ENCODE measurements around the gene STAG1.
A peak's percentile ranks its signal among the peaks of the same experiment; 100 is the strongest.
"Not testable (repeated sequence)": the region's sequence is repeated elsewhere in the genome, so short reads cannot be mapped to it uniquely, and the experiment has no call there.

STAG1 gene

DNA sequence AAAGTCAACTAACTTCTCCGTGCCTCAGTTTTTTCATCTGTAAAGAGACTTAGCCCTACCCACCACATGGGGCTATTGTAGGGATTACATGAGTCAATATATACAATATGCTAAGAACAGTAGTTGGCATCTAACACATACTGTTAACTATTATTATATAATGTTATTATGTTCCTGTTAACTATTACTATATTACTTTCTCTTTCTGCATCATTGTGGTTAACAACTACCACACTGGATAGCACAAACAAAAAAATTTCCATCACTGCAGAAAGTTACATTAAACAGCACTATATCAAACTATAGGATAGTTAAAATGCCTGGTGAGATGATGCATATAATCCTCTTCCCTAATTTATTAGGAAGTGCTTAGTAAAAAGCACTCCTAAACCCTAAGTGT lies 23.7 kb downstream of the STAG1 start:
- H3K36me3 ChIP-seq (ENCODE audit: control insufficient read depth in 2 of 2, insufficient read depth in 2 of 2, low read length in 2 of 2) = no peaks in the 10 kb centered on the region
- H3K27me3 ChIP-seq (ENCODE audit: control insufficient read depth in 1 of 2, insufficient read depth in 2 of 2, low read length in 2 of 2) = no peaks in the 10 kb centered on the region
- peak overlapping the region in 1 of 2 donors; percentile 30 for H3K4me3 ChIP-seq (ENCODE audit: low read length in 2 of 2)
- H3K27ac ChIP-seq (ENCODE audit: low read length) = no peak overlapping the region
- peaks cover 6% of the 10 kb centered on the region for H3K4me1 ChIP-seq (ENCODE audit: control insufficient read depth, insufficient read depth, low read length)
- H3K9me3 ChIP-seq (ENCODE audit: control insufficient read depth in 2 of 2, low read length in 2 of 2) = no peaks in the 10 kb centered on the region
- peak overlapping the region in 1 of 2 donors; percentile 30 for H3K9ac ChIP-seq (ENCODE audit: low read length in 2 of 2)

DNA sequence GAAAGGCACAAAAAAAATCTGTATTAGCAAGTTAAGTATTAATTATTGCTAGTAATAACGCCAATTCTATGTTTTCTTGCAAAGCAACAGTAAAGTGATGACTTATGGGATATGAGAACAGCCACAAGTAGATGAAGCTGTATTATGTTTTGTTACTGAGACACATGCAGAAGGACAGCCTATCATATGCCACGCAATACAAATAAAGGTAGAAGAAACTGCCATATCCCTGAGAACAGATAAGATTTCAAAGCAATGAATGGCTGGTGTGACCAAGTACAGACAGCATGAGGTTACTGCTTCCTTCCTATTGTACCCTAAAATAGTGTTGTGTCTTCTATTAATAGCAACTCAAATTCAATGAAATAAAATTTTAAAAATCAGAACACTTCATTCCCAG lies 26.7 kb downstream of the STAG1 start:
- H3K36me3 ChIP-seq (ENCODE audit: control insufficient read depth in 2 of 2, insufficient read depth in 2 of 2, low read length in 2 of 2) = no peaks in the 10 kb centered on the region
- H3K4me3 ChIP-seq (ENCODE audit: low read length in 2 of 2) = no peak overlapping the region
- H3K4me1 ChIP-seq (ENCODE audit: control insufficient read depth, insufficient read depth, low read length) = peaks cover 3% of the 10 kb centered on the region
- no peak overlapping the region for H3K9ac ChIP-seq (ENCODE audit: low read length in 2 of 2)
- H3K27me3 ChIP-seq (ENCODE audit: control insufficient read depth in 1 of 2, insufficient read depth in 2 of 2, low read length in 2 of 2) = no peaks in the 10 kb centered on the region
- H3K9me3 ChIP-seq (ENCODE audit: control insufficient read depth in 2 of 2, low read length in 2 of 2) = no peaks in the 10 kb centered on the region
- no peak overlapping the region for H3K27ac ChIP-seq (ENCODE audit: low read length)

DNA sequence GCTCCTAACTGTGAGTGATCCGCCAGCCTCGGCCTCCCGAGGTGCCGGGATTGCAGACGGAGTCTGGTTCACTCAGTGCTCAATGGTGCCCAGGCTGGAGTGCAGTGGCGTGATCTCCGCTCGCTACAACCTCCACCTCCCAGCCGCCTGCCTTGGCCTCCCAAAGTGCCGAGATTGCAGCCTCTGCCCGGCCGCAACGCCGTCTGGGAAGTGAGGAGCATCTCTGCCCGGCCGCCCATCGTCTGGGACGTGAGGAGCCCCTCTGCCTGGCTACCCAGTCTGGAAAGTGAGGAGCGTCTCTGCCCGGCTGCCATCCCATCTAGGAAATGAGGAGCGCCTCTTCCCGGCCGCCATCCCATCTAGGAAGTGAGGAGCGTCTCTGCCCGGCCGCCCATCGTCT lies 29.3 kb downstream of the STAG1 start:
- not testable (repeated sequence) for H3K4me3 ChIP-seq (ENCODE audit: low read length in 2 of 2); H3K36me3 ChIP-seq (ENCODE audit: control insufficient read depth in 2 of 2, insufficient read depth in 2 of 2, low read length in 2 of 2); H3K9ac ChIP-seq (ENCODE audit: low read length in 2 of 2); H3K27ac ChIP-seq (ENCODE audit: low read length); H3K27me3 ChIP-seq (ENCODE audit: control insufficient read depth in 1 of 2, insufficient read depth in 2 of 2, low read length in 2 of 2); H3K4me1 ChIP-seq (ENCODE audit: control insufficient read depth, insufficient read depth, low read length); H3K9me3 ChIP-seq (ENCODE audit: control insufficient read depth in 2 of 2, low read length in 2 of 2)

DNA sequence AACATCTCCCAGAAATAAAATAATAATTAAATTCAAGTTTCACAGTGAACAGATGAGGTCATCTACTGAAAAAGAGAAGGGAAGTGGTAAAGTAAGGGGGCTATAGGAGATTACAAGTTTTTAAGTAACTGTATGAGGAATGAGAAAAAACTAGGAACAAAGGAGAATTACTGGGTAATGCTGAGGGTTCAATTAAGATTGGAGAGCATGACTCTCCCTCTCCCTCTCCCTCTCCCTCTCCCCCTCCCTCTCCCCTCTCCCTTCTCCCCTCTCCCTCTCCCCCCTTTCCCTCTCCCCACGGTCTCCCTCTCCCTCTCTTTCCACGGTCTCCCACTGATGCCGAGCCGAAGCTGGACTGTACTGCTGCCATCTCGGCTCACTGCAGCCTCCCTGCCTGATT lies 29.8 kb downstream of the STAG1 start:
- H3K27me3 ChIP-seq (ENCODE audit: control insufficient read depth in 1 of 2, insufficient read depth in 2 of 2, low read length in 2 of 2); H3K27ac ChIP-seq (ENCODE audit: low read length); H3K9ac ChIP-seq (ENCODE audit: low read length in 2 of 2); H3K4me3 ChIP-seq (ENCODE audit: low read length in 2 of 2); H3K36me3 ChIP-seq (ENCODE audit: control insufficient read depth in 2 of 2, insufficient read depth in 2 of 2, low read length in 2 of 2); H3K4me1 ChIP-seq (ENCODE audit: control insufficient read depth, insufficient read depth, low read length); H3K9me3 ChIP-seq (ENCODE audit: control insufficient read depth in 2 of 2, low read length in 2 of 2): not testable (repeated sequence)

DNA sequence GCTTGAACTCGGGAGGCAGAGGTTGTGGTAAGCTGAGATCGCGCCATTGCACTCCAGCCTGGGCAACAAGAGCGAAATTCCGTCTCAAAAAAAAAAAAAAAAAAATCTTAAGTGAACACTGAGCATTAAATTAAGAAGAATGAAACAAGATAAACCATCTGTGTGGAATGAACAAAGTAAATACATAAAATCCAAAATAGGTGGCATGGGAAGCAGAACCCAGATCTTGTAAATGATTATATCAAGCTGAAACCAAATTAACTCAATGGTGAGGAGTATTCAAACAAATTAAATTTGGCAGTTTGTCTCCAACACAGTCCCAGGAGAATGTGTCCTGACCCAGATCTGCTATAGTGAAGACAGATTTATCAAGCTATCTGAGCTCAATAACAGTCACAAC lies 32.1 kb downstream of the STAG1 start:
- H3K9me3 ChIP-seq (ENCODE audit: control insufficient read depth in 2 of 2, low read length in 2 of 2) = no peaks in the 10 kb centered on the region
- H3K27ac ChIP-seq (ENCODE audit: low read length) = no peak overlapping the region
- no peaks in the 10 kb centered on the region for H3K4me1 ChIP-seq (ENCODE audit: control insufficient read depth, insufficient read depth, low read length)
- no peaks in the 10 kb centered on the region for H3K36me3 ChIP-seq (ENCODE audit: control insufficient read depth in 2 of 2, insufficient read depth in 2 of 2, low read length in 2 of 2)
- no peak overlapping the region for H3K9ac ChIP-seq (ENCODE audit: low read length in 2 of 2)
- H3K4me3 ChIP-seq (ENCODE audit: low read length in 2 of 2) = no peak overlapping the region
- H3K27me3 ChIP-seq (ENCODE audit: control insufficient read depth in 1 of 2, insufficient read depth in 2 of 2, low read length in 2 of 2) = no peaks in the 10 kb centered on the region

DNA sequence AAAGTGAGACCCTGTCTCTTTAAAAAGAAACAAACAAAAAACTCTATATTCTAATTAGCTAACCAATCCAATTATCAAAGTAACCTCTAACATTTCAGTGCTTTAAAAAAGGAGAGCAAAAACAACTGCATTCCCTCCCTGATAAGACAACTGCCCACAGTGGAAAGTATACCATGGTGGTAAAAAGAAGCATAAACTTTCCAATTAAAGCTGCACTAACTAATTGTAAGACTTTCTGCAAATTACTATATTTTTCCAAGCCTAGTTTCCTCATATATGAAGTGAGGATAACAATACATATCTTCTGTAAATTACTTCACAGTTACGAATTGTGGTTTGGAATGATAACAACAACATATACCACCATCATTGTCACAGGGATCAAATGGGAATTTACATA lies 35.5 kb downstream of the STAG1 start:
- Histone ChIP-seq H3K4me3 (ENCODE audit: low read length in 2 of 2) (no peak overlapping the region), H3K9me3 (ENCODE audit: control insufficient read depth in 2 of 2, low read length in 2 of 2) (no peaks in the 10 kb centered on the region), H3K4me1 (ENCODE audit: control insufficient read depth, insufficient read depth, low read length) (no peaks in the 10 kb centered on the region), H3K27me3 (ENCODE audit: control insufficient read depth in 1 of 2, insufficient read depth in 2 of 2, low read length in 2 of 2) (no peaks in the 10 kb centered on the region), H3K9ac (ENCODE audit: low read length in 2 of 2) (no peak overlapping the region), H3K27ac (ENCODE audit: low read length) (no peak overlapping the region), H3K36me3 (ENCODE audit: control insufficient read depth in 2 of 2, insufficient read depth in 2 of 2, low read length in 2 of 2) (no peaks in the 10 kb centered on the region)

DNA sequence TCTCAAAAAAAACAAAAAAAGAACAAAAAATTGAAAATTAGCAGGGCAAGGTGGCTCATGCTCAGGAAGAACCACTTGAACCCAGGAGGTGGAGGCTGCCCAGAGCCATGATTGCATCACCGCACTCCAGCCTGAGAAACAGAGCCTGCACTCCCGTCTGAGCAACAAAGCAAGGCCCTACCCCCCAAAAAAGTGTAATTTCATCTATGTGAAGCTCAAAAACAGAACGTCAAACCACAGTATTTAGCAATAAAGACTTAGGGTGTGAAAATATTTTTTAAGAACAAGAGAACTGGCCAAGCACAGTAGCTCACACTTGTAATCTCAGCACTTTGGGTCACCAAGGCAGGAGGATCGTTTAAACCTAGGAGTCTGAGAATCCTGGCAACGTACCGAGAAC lies 38.2 kb downstream of the STAG1 start:
- Histone ChIP-seq H3K9me3 (ENCODE audit: control insufficient read depth in 2 of 2, low read length in 2 of 2) (no peaks in the 10 kb centered on the region), H3K27me3 (ENCODE audit: control insufficient read depth in 1 of 2, insufficient read depth in 2 of 2, low read length in 2 of 2) (no peaks in the 10 kb centered on the region), H3K27ac (ENCODE audit: low read length) (no peak overlapping the region), H3K9ac (ENCODE audit: low read length in 2 of 2) (no peak overlapping the region), H3K4me3 (ENCODE audit: low read length in 2 of 2) (no peak overlapping the region), H3K36me3 (ENCODE audit: control insufficient read depth in 2 of 2, insufficient read depth in 2 of 2, low read length in 2 of 2) (no peaks in the 10 kb centered on the region), H3K4me1 (ENCODE audit: control insufficient read depth, insufficient read depth, low read length) (no peaks in the 10 kb centered on the region)

DNA sequence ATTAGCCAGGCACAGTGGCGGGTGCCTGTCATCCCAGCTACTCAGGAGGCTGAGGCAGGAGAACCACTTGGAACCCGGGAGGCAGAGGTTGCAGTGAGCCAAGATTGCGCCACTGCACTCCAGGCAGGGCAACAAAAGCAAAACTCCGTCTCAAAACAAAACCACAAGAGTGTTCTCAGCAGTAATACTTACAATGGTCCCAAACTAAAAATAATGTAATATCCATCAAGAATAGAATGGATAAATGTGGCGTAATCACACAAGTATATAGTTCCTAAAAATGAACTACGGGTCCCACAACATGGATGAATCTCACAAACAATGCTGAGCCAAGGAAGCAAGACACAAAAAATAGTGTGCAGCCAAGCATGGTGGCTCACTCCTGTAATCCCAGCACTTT lies 39.2 kb downstream of the STAG1 start:
- Histone ChIP-seq H3K27ac (ENCODE audit: low read length) (no peak overlapping the region), H3K36me3 (ENCODE audit: control insufficient read depth in 2 of 2, insufficient read depth in 2 of 2, low read length in 2 of 2) (no peaks in the 10 kb centered on the region), H3K27me3 (ENCODE audit: control insufficient read depth in 1 of 2, insufficient read depth in 2 of 2, low read length in 2 of 2) (no peaks in the 10 kb centered on the region), H3K9ac (ENCODE audit: low read length in 2 of 2) (no peak overlapping the region), H3K4me1 (ENCODE audit: control insufficient read depth, insufficient read depth, low read length) (no peaks in the 10 kb centered on the region), H3K4me3 (ENCODE audit: low read length in 2 of 2) (no peak overlapping the region), H3K9me3 (ENCODE audit: control insufficient read depth in 2 of 2, low read length in 2 of 2) (no peaks in the 10 kb centered on the region)

DNA sequence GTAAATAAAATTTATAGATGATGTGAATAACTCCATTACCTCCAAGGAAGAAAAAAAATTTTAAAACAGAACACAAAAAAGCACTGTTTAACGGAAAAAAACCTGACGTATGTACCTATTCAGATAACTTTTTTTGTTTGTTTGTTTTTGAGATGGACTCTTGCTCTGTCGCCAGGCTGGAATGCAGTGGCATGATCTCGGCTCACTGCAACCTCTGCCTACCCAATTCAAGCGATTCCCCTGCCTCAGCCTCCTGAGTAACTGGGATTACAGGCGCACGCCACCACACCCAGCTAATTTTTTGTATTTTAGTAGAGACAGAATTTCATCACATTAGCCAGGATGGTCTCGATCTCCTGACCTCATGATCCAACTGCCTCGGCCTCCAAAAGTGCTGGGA lies 40.3 kb downstream of the STAG1 start:
- H3K9me3 ChIP-seq (ENCODE audit: control insufficient read depth in 2 of 2, low read length in 2 of 2); H3K36me3 ChIP-seq (ENCODE audit: control insufficient read depth in 2 of 2, insufficient read depth in 2 of 2, low read length in 2 of 2); H3K27me3 ChIP-seq (ENCODE audit: control insufficient read depth in 1 of 2, insufficient read depth in 2 of 2, low read length in 2 of 2); H3K27ac ChIP-seq (ENCODE audit: low read length); H3K9ac ChIP-seq (ENCODE audit: low read length in 2 of 2); H3K4me1 ChIP-seq (ENCODE audit: control insufficient read depth, insufficient read depth, low read length); H3K4me3 ChIP-seq (ENCODE audit: low read length in 2 of 2): not testable (repeated sequence)

DNA sequence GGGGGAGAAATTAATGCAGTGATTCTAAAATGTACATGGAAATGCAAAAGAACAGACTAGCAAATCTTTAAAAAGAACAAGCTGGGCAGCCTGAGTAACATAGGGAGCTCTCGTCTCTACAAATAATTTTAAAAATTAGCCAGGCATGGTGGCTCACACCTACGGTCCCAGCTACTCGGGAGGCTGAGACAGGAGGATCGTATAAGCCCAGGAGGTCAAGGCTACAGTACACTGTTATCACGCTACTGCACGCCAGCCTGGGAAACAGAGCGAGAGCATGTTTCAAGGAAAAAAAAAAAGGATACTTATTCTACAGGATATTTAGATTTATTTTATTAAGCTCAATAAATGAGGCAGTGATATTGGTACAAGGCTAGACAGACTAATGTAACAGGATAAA lies 40.9 kb downstream of the STAG1 start:
- H3K9ac ChIP-seq (ENCODE audit: low read length in 2 of 2) = no peak overlapping the region
- no peaks in the 10 kb centered on the region for H3K27me3 ChIP-seq (ENCODE audit: control insufficient read depth in 1 of 2, insufficient read depth in 2 of 2, low read length in 2 of 2)
- H3K4me3 ChIP-seq (ENCODE audit: low read length in 2 of 2) = no peak overlapping the region
- no peaks in the 10 kb centered on the region for H3K9me3 ChIP-seq (ENCODE audit: control insufficient read depth in 2 of 2, low read length in 2 of 2)
- no peaks in the 10 kb centered on the region for H3K4me1 ChIP-seq (ENCODE audit: control insufficient read depth, insufficient read depth, low read length)
- no peak overlapping the region for H3K27ac ChIP-seq (ENCODE audit: low read length)
- no peaks in the 10 kb centered on the region for H3K36me3 ChIP-seq (ENCODE audit: control insufficient read depth in 2 of 2, insufficient read depth in 2 of 2, low read length in 2 of 2)

DNA sequence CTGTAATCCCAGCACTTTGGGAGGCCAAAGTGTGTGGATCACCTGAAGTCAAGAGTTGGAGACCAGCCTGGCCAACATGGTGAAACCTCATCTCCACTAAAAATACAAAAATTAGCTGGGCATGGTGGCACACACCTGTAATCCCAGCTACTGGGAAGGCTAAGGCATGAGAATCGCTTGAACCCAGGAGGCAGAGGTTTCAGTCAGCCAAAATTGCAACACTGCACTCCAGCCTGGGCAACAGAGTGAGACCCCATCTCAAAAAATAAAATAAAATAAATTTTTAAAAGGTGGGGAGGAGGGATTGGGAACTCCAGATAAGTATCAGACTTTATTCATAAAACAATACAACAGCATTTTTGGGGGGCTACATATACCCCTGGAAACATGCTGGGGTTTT lies 42.4 kb downstream of the STAG1 start:
- H3K27me3 ChIP-seq (ENCODE audit: control insufficient read depth in 1 of 2, insufficient read depth in 2 of 2, low read length in 2 of 2); H3K4me3 ChIP-seq (ENCODE audit: low read length in 2 of 2); H3K4me1 ChIP-seq (ENCODE audit: control insufficient read depth, insufficient read depth, low read length); H3K9me3 ChIP-seq (ENCODE audit: control insufficient read depth in 2 of 2, low read length in 2 of 2); H3K27ac ChIP-seq (ENCODE audit: low read length); H3K9ac ChIP-seq (ENCODE audit: low read length in 2 of 2); H3K36me3 ChIP-seq (ENCODE audit: control insufficient read depth in 2 of 2, insufficient read depth in 2 of 2, low read length in 2 of 2): not testable (repeated sequence)
